Psoas muscle (tissue), 8 donors: ENCODE results near the gene FPGS. TPM values are rescaled to one million over a fixed set of nuclear protein-coding genes. Genes with fewer than 3 reads are reported as not detected.
A peak's percentile ranks its signal among the peaks of the same experiment; 100 is the strongest.
"Not testable (repeated sequence)": the region's sequence is repeated elsewhere in the genome, so short reads cannot be mapped to it uniquely, and the experiment has no call there.

Source experiments
- ATAC-seq, 4 donors: fragments of 200-7000 bp; cut with Tn5 transposase; one replicate each; pipeline ENCODE4 v1.9.1; 2020; ENCODE audit warnings: moderate library complexity in 3 of 4, mild to moderate bottlenecking in 2 of 4
- DNase-seq, 2 donors: peaks; one replicate each; pipeline ENCODE4 v3.0.0-alpha.2; 2020
- H3K27ac ChIP-seq: fragments of 200-600 bp; one replicate; pipeline ENCODE4 v1.8.0; 2022
- H3K27me3 ChIP-seq, 3 donors: fragments of 200-600 bp in 1 of 3; one replicate each; pipeline versions ENCODE4 v1.6.1 to v1.8.0; 2013 to 2022; ENCODE audit warnings: low read length in 2 of 3, mild to moderate bottlenecking in 2 of 3, moderate library complexity in 1 of 3; ENCODE audit not compliant: insufficient read depth in 3 of 3
- H3K36me3 ChIP-seq, 2 donors: fragments of 200-600 bp in 1 of 2; one replicate each; pipeline versions ENCODE4 v1.6.1 to v1.8.0; 2013 to 2022; ENCODE audit warnings: low read depth in 1 of 2, mild to moderate bottlenecking in 1 of 2, moderate library complexity in 1 of 2; ENCODE audit not compliant: insufficient read depth in 1 of 2
- H3K4me1 ChIP-seq: fragments of 200-600 bp; one replicate; pipeline ENCODE4 v1.8.0; 2022
- H3K4me3 ChIP-seq: fragments of 200-600 bp; one replicate; pipeline ENCODE4 v1.8.0; 2022; ENCODE audit warnings: mild to moderate bottlenecking
- H3K9me3 ChIP-seq: fragments of 200-600 bp; one replicate; pipeline ENCODE4 v1.8.0; 2022
- WGBS, 3 donors: extraction: QIAGEN DNeasy Blood & Tissue Kit; methylation state at CpG; one replicate each; pipeline versions ENCODE4 v1.1.6 to v1.1.7; 2013; 5-methylcytosine and 5-hydroxymethylcytosine counted together
- intact Hi-C, 2 donors: fragments of 100-400 bp; cut with DNase I; formaldehyde crosslinking; loops; one replicate each; pipeline versions ENCODE4 v1.11.0 to v1.14.2; 2022
- polyA plus RNA-seq, 3 donors: library from polyadenylated mRNA; stranded (reverse); fragments of 200-250 nt; gene quantifications; one replicate each; pipeline ENCODE4 v1.2.3, GENCODE V29; 2013
- total RNA-seq, 4 donors: library from RNA; stranded (reverse); fragmentation: NEBNext Ultra II Directional in 2 of 4; extraction: Animal tissue kit (Norgen Biotek cat#: 25700) in 2 of 4; gene quantifications; one replicate each; pipeline versions ENCODE4 v1.2.1 to v1.2.4, GENCODE V29; 2021 to 2023
- TF ChIP-seq, protein P1 (sequence below): fragments of 200-600 bp; IDR thresholded peaks from one replicate; pipeline ENCODE4 v1.8.0; 2022; ENCODE audit warnings: antibody characterized with exemption
- donor health status: healthy with polysubstance abuse.
- donor health status: DM: no; HTN: no; CAD: no; lungs with moderate emphysema.
- donor health status: Bipolar disorder and iron deficiency.
- donor health status: healthy.
- donor health status: DM: yes; HTN: yes; CAD: no.
- donor health status: DM: no; HTN: no; CAD: no.
- donor health status: DM: no; HTN: no; CAD: no.
- donor health status: DM: yes; HTN: yes; CAD: no.

FPGS gene
- total and polyA plus RNA-seq, 7 donors, result 21.9 to 61.9 (median 39.7) TPM

GRCh38 chr9:127833555-127833954 lies 30.9 kb downstream of the FPGS start:
- DNase-seq, result no peak
- no peak for ATAC-seq
- H3K4me1 ChIP-seq, result peaks cover 30% of the 10 kb centered on the region
- H3K36me3 ChIP-seq, result peaks cover 0 to 8% of the 10 kb centered on the region in 2 donors
- intact Hi-C loops, result no loop called here
- WGBS, 3 donors, result 21 to 48% (median 24%) methylated on average over 1 of the region's 1 CpG
- TF ChIP-seq, protein P1, sequence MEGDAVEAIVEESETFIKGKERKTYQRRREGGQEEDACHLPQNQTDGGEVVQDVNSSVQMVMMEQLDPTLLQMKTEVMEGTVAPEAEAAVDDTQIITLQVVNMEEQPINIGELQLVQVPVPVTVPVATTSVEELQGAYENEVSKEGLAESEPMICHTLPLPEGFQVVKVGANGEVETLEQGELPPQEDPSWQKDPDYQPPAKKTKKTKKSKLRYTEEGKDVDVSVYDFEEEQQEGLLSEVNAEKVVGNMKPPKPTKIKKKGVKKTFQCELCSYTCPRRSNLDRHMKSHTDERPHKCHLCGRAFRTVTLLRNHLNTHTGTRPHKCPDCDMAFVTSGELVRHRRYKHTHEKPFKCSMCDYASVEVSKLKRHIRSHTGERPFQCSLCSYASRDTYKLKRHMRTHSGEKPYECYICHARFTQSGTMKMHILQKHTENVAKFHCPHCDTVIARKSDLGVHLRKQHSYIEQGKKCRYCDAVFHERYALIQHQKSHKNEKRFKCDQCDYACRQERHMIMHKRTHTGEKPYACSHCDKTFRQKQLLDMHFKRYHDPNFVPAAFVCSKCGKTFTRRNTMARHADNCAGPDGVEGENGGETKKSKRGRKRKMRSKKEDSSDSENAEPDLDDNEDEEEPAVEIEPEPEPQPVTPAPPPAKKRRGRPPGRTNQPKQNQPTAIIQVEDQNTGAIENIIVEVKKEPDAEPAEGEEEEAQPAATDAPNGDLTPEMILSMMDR, result no peak
- H3K9me3 ChIP-seq, result no peaks in the 10 kb centered on the region
- no peak overlapping the region for H3K4me3 ChIP-seq
- peak overlapping the region; percentile 71 for H3K27ac ChIP-seq
- no peaks in the 10 kb centered on the region for H3K27me3 ChIP-seq

DNA sequence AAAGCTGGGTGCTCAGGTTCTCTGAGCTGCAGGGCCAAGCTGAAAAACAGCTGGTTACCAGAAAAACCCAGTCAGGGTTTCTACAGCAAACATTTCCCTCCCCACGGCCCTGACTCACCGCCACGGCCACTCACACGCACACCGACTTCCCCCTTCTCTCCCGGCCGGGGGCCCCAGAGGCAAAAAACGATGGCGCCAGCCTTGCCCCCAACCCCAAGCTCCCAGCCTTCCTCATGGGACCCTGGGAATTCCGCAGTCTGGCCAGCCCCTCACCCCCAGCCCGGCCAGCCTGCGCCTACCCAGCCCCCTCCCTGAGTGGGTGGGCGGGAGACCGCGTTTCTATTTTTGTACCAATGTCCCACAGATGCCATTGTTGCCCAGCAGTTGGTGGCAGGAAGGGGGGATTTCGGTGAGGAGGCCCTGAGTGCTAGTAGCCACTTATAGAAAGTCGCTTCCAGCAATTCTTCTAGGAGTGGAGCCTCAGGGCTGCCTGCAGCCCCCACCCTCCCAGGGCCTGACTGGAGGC lies 33.4 kb downstream of the FPGS start:
- TF ChIP-seq, protein P1, result no peak
- H3K9me3 ChIP-seq, result no peaks in the 10 kb centered on the region
- DNase-seq (peak; percentile 70 to 74), ATAC-seq (peak in 3 of 4 donors; percentile 11 to 33 (median 20))
- no peak overlapping the region for H3K4me3 ChIP-seq
- H3K36me3 ChIP-seq, result peaks cover 0 to 7% of the 10 kb centered on the region in 2 donors
- intact Hi-C loops, result no loop called here
- H3K4me1 ChIP-seq, result peaks cover 23% of the 10 kb centered on the region
- H3K27me3 ChIP-seq, result no peaks in the 10 kb centered on the region
- H3K27ac ChIP-seq, result peak overlapping the region; percentile 71
- 41 to 48% (median 43%) methylated on average over 14 to 17 of the region's 17 CpGs for whole genome bisulfite sequencing, 3 donors

- ATAC-seq, H3K9me3 ChIP-seq, H3K27me3 ChIP-seq, DNase-seq, H3K4me3 ChIP-seq, intact Hi-C loops: not testable (repeated sequence)
- H3K36me3 ChIP-seq, result peaks cover 0 to 11% of the 10 kb centered on the region in 2 donors
- peaks cover 23% of the 10 kb centered on the region for H3K4me1 ChIP-seq
- 54 to 68% (median 65%) methylated on average over 3 of the region's 3 CpGs for WGBS, 3 donors
- peak overlapping the region; percentile 71 for H3K27ac ChIP-seq
Observed at GRCh38 chr9:127836561-127836960, 33.9 kb downstream of the FPGS start.

GRCh38 chr9:127837346-127837745 lies 34.7 kb downstream of the FPGS start:
- ATAC-seq, result no peak
- intact Hi-C loops, result no loop called here
- TF ChIP-seq, protein P1, result no peak
- Histone ChIP-seq H3K36me3 (peaks cover 0 to 17% of the 10 kb centered on the region in 2 donors), H3K27me3 (no peaks in the 10 kb centered on the region), H3K27ac (peak overlapping the region; percentile 71), H3K4me3 (no peak overlapping the region), H3K4me1 (peaks cover 23% of the 10 kb centered on the region), H3K9me3 (no peaks in the 10 kb centered on the region)
- DNase-seq, result no peak
- 59 to 73% (median 60%) methylated on average over 4 of the region's 4 CpGs for WGBS, 3 donors

DNA sequence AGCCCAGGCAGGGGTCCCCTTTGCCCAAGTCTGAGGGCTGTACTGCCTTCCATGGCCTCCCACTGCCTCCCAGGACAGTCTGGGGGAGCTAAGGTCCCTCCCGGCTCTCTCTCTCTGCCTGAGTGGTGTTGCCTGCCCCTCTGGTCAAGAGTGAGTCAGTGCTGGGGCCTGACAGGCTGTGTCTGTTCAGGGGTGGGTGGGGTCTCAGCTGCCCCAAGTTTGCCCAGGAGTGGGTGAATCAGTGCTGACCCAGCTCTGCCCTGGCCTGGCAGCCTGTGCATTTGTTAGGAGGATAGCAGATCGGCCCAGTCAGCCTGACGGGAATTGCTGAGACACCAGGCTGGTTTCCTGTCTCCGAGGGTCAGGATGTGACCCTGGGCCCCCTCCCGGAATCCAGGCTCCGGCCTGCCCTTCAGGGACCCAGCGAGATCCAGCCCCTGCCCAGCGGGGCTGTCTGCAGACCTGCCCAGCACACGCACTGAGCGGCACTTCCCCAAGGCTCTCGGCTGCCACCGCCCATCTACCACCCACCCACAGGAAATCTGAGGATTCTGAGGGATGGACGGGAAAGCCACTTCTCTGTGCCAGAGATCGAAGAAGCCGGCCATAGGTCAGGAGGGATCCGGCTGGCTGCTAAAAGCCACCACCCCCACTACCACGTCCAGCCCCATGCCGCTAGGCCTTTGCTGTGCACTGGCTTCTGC lies 35.8 kb downstream of the FPGS start:
- peak; percentile 85 to 90 for DNase-seq
- TF ChIP-seq, protein P1, result no peak
- Histone ChIP-seq H3K27me3 (no peaks in the 10 kb centered on the region), H3K4me3 (peak overlapping the region; percentile 30), H3K36me3 (peaks cover 0 to 27% of the 10 kb centered on the region in 2 donors), H3K4me1 (peaks cover 18% of the 10 kb centered on the region), H3K9me3 (no peaks in the 10 kb centered on the region), H3K27ac (peak overlapping the region; percentile 72)
- WGBS, 3 donors, result 42 to 51% (median 48%) methylated on average over 18 of the region's 18 CpGs
- peak; percentile 62 to 80 (median 70) for ATAC-seq
- intact Hi-C loops, result no loop called here
